Measurements from ENCODE around the gene NAB2.
A peak's percentile ranks its signal among the peaks of the same experiment; 100 is the strongest.

NAB2 gene

DNA sequence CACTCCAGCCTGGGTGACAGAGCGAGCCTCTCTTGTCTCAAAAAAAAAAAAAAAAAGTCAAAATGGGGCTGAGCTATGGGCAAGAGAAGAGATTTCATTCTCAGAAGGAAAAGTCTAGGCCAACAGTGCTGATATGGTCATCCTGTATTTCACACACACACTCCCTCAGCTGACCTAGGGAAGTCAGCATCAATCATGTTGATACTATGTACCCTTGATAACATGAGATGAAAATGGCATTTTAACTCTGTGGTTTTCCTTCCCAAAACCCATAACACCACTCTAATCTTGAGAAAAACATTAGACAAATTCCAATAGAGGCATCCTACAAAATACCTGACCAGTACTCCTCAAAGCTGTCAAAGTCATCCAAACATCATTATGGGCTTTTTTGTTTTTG lies 8.1 kb upstream of the NAB2 start:
- TF ChIP-seq, protein P1, sequence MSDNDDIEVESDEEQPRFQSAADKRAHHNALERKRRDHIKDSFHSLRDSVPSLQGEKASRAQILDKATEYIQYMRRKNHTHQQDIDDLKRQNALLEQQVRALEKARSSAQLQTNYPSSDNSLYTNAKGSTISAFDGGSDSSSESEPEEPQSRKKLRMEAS (IDR thresholded peaks at IDR 0.05), result no peak
- no peak for TF ChIP-seq TAF1 (IDR thresholded peaks at IDR 0.05; ENCODE audit: low read depth)
- TF ChIP-seq NFIC (IDR thresholded peaks at IDR 0.05), result no peak
- TF ChIP-seq EGR1 (IDR thresholded peaks at IDR 0.05), result no peak
- TF ChIP-seq FOXM1 (IDR thresholded peaks at IDR 0.05; ENCODE audit: borderline replicate concordance, low read depth), result no peak
- no peak for TF ChIP-seq CEBPB (IDR thresholded peaks at IDR 0.05)
- TF ChIP-seq ZBTB7A (IDR thresholded peaks at IDR 0.05; ENCODE audit: low read depth), result no peak
- no peak for TF ChIP-seq YY1 (IDR thresholded peaks at IDR 0.05; ENCODE audit: low read depth)
- no peak for TF ChIP-seq CREB1 (IDR thresholded peaks at IDR 0.05; ENCODE audit: low read depth)
- TF ChIP-seq, protein P2, sequence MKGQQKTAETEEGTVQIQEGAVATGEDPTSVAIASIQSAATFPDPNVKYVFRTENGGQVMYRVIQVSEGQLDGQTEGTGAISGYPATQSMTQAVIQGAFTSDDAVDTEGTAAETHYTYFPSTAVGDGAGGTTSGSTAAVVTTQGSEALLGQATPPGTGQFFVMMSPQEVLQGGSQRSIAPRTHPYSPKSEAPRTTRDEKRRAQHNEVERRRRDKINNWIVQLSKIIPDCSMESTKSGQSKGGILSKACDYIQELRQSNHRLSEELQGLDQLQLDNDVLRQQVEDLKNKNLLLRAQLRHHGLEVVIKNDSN (IDR thresholded peaks at IDR 0.05), result no peak

DNA sequence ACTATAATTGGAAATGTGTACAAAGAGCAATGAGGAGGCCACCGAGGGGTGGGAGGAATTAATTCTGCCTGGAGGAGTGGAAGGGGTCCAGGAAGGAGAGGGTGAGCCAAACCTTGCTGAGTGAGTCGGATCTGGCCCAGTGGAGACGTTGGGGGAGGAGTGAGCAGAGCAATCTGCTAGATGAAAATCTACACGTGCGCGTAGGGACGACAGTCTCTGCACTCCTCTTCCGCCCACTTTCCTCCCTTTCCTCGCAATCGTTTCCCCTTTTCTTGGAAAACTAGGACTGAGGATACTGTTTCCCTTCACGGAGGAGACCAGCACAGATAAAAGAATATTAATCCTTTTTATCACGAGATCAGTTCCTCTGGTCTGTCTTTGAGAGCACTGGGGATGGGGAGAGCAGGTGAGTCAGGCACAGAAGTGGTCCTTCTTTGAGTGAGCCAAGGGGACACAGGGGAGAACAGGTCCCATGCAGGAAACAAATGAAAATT lies 2.9 kb upstream of the NAB2 start:
- TF ChIP-seq CEBPB (IDR thresholded peaks at IDR 0.05) (no peak), NFIC (IDR thresholded peaks at IDR 0.05) (no peak), CREB1 (IDR thresholded peaks at IDR 0.05; ENCODE audit: low read depth) (no peak), RAD21 (IDR thresholded peaks at IDR 0.05; ENCODE audit: low read depth) (no peak), TCF12 (IDR thresholded peaks at IDR 0.05; ENCODE audit: low read depth) (no peak), EP300 (IDR thresholded peaks at IDR 0.05; ENCODE audit: borderline replicate concordance) (no peak), TEAD4 (IDR thresholded peaks at IDR 0.05) (no peak), ZBTB7A (IDR thresholded peaks at IDR 0.05; ENCODE audit: low read depth) (no peak), TAF1 (IDR thresholded peaks at IDR 0.05; ENCODE audit: low read depth) (no peak)
- TF ChIP-seq, protein P2 (IDR thresholded peaks at IDR 0.05), result no peak
- TF ChIP-seq, protein P1 (IDR thresholded peaks at IDR 0.05), result no peak

DNA sequence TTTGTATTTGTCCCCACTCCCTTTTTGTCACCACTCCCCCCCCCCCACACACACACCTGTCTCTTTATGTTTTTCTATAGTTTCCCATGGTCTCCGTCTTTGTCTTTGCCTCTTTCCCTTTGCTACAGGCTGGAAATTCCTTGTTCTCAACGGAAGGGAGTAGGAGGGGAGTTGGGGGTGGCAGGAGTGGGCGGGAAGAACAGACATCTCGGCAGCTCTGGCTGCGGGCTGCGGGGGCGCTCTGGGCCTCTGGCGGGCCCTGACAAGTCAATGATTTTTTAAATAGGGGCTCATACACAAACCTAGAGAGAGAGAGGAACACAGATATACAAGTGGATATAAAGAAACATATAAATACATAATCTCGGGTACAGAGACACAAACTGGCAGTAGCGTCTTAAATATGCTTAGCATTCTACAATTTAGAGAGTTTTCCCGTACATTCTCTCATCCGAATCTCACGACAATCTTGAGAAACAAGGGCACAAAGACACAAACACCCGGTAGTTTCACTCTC lies 2.4 kb upstream of the NAB2 start:
- TF ChIP-seq, protein P1 (IDR thresholded peaks at IDR 0.05), result no peak
- peak; percentile 90 for TF ChIP-seq EGR1 (IDR thresholded peaks at IDR 0.05)

DNA sequence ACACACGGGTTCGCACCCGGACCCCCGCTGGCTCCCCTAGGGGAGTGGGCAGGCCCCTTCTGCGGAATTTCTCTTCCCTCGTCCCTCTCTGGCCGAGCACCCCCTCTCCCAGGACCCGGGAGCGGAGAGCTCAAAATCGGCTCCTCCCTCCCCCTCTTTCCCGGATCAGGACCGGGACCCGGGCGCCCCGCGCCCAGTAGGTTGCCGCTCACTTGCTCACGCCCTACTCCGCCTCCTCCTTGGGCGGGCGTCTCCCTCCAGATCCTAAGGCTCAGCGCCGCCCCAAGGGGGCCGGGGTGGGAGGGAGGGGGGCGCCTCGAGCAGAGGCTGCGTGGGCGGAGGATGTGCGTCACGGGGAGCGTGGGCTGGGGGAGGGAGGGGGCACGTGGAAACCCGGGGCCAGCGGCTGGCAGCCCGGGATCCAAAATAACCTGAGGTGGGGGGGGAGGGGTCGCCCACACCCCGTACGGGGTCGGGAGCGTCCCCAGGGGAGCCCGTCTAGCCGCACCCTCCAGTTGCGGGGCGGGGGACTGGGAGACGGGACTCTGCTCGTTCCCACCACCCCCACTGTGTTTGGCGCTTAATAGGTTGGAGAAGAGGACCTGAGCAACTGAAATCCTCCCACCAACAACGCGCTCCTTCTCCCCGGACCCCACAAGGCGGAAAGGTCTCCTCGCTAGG lies 1.8 kb upstream of the NAB2 start:
- peak; percentile 98 for TF ChIP-seq EGR1 (IDR thresholded peaks at IDR 0.05)
- TF ChIP-seq, protein P1 (IDR thresholded peaks at IDR 0.05), result no peak; the same call in 1 of the 2 replicates
- TF ChIP-seq CREB1 (IDR thresholded peaks at IDR 0.05; ENCODE audit: low read depth), result 0 out of 2 replicates have a peak, but pooled peaks have one; percentile 32
- no peak for TF ChIP-seq FOXM1 (IDR thresholded peaks at IDR 0.05; ENCODE audit: borderline replicate concordance, low read depth)
- TF ChIP-seq, protein P3, sequence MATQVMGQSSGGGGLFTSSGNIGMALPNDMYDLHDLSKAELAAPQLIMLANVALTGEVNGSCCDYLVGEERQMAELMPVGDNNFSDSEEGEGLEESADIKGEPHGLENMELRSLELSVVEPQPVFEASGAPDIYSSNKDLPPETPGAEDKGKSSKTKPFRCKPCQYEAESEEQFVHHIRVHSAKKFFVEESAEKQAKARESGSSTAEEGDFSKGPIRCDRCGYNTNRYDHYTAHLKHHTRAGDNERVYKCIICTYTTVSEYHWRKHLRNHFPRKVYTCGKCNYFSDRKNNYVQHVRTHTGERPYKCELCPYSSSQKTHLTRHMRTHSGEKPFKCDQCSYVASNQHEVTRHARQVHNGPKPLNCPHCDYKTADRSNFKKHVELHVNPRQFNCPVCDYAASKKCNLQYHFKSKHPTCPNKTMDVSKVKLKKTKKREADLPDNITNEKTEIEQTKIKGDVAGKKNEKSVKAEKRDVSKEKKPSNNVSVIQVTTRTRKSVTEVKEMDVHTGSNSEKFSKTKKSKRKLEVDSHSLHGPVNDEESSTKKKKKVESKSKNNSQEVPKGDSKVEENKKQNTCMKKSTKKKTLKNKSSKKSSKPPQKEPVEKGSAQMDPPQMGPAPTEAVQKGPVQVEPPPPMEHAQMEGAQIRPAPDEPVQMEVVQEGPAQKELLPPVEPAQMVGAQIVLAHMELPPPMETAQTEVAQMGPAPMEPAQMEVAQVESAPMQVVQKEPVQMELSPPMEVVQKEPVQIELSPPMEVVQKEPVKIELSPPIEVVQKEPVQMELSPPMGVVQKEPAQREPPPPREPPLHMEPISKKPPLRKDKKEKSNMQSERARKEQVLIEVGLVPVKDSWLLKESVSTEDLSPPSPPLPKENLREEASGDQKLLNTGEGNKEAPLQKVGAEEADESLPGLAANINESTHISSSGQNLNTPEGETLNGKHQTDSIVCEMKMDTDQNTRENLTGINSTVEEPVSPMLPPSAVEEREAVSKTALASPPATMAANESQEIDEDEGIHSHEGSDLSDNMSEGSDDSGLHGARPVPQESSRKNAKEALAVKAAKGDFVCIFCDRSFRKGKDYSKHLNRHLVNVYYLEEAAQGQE (IDR thresholded peaks at IDR 0.05; ENCODE audit: low read depth), result no peak
- no peak for TF ChIP-seq RAD21 (IDR thresholded peaks at IDR 0.05; ENCODE audit: low read depth)
- TF ChIP-seq CEBPB (IDR thresholded peaks at IDR 0.05), result no peak
- peak; percentile 59 for TF ChIP-seq ZBTB7A (IDR thresholded peaks at IDR 0.05; ENCODE audit: low read depth)
- peak; percentile 66; the same call in 1 of the 2 replicates for TF ChIP-seq TAF1 (IDR thresholded peaks at IDR 0.05; ENCODE audit: low read depth)
- TF ChIP-seq, protein P2 (IDR thresholded peaks at IDR 0.05), result peak; percentile 37; the same call in 1 of the 2 replicates
- TF ChIP-seq YY1 (IDR thresholded peaks at IDR 0.05; ENCODE audit: low read depth), result 0 out of 2 replicates have a peak, but pooled peaks have one; percentile 3
- TF ChIP-seq EP300 (IDR thresholded peaks at IDR 0.05; ENCODE audit: borderline replicate concordance), result peak; percentile 39; the same call in 1 of the 2 replicates
- TF ChIP-seq TEAD4 (IDR thresholded peaks at IDR 0.05), result no peak
- no peak for TF ChIP-seq TCF12 (IDR thresholded peaks at IDR 0.05; ENCODE audit: low read depth)
- no peak for TF ChIP-seq NFIC (IDR thresholded peaks at IDR 0.05)

DNA sequence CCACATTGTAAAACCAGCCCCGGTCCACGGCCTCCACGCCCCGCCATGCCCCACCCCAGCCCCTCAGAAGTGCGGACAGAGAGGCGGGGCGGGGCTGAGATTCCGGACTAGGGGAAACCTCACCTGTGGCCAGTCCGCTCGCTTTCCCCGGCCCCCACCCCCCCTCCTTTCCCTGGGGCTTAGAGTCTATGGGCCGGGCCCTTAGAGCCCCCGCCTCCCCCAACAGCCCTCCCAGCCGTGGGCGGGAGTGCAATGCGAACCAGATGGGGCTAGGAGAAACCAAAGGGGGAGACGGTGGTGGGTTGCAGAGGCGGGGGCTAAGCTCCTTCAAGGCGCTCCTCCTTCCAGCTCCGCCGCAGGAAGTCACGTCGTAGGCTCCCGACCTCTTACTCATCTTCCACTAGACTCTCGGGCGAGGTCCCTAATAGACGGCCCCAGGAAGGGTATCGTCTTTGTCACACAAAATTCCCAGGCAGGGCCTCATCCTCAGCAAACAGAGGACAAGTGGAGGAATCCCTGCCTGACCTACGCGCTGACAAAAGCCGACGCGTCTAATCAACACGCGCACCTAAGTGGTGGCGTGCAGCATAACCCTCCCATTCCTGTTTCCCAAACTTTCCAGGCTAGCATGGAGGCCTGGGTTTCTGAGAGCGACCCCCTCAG lies 1.1 kb upstream of the NAB2 start:
- TF ChIP-seq EP300 (IDR thresholded peaks at IDR 0.05; ENCODE audit: borderline replicate concordance) (0 out of 2 replicates have a peak, but pooled peaks have one; percentile 4), TCF12 (IDR thresholded peaks at IDR 0.05; ENCODE audit: low read depth) (peak; percentile 49; the same call in 1 of the 2 replicates), YY1 (IDR thresholded peaks at IDR 0.05; ENCODE audit: low read depth) (no peak), CEBPB (IDR thresholded peaks at IDR 0.05) (no peak), EGR1 (IDR thresholded peaks at IDR 0.05) (peak; percentile 95), RAD21 (IDR thresholded peaks at IDR 0.05; ENCODE audit: low read depth) (no peak), TEAD4 (IDR thresholded peaks at IDR 0.05) (0 out of 2 replicates have a peak, but pooled peaks have one; percentile 3)
- TF ChIP-seq, protein P2 (IDR thresholded peaks at IDR 0.05), result 0 out of 2 replicates have a peak, but pooled peaks have one; percentile 2

Measured in Ishikawa (cell line).